ENCODE results near the gene EBF3. TPM values are rescaled to one million over a fixed set of nuclear protein-coding genes. Genes with fewer than 3 reads are reported as not detected.

EBF3 gene
- total and polyA plus RNA-seq, 9 of the 15 experiments (the other 6 are each of a cell fraction or from before 2014, with no cell fraction given): not detected

GRCh38 chr10:129938460-129938859 lies 25.6 kb downstream of the EBF3 start:
- DNase-seq (ENCODE audit: extremely low read depth in 1 of 4, low spot score in 3 of 4) (no peak), ATAC-seq (no peak), FAIRE-seq (no peak)
- Histone ChIP-seq H3K27me3 (ENCODE audit: control insufficient read depth in 2 of 2, insufficient read depth in 2 of 2, low read length in 2 of 2) (peaks cover 0 to 10% of the 10 kb centered on the region in 2 experiments; a peak in 2 of 5 replicates), H3K79me2 (ENCODE audit: control insufficient read depth, insufficient read depth, low read length) (no peaks in the 10 kb centered on the region), H2AFZ (ENCODE audit: low read depth, low read length) (no peak overlapping the region), H3K4me3 (no peak overlapping the region), H3K4me2 (ENCODE audit: insufficient read depth, low read length) (no peak overlapping the region), H3K9ac (ENCODE audit: insufficient read depth in 1 of 2, low read depth in 2 of 2, low read length in 2 of 2) (no peak overlapping the region), H3K9me3 (replicated peaks; ENCODE audit: control insufficient read depth, insufficient read depth, low read depth, low read length) (no peaks in the 10 kb centered on the region), H4K20me1 (replicated peaks; ENCODE audit: control insufficient read depth, insufficient read depth, low read length) (no peaks in the 10 kb centered on the region), H3K4me1 (replicated peaks in 1 of 2; ENCODE audit: control insufficient read depth in 2 of 2, insufficient read depth in 2 of 2, low read length in 2 of 2) (no peaks in the 10 kb centered on the region), H3K36me3 (ENCODE audit: control insufficient read depth, insufficient read depth, low read length) (no peaks in the 10 kb centered on the region), H3K9me1 (ENCODE audit: control insufficient read depth, insufficient read depth, low read length) (no peaks in the 10 kb centered on the region), H3K27ac (ENCODE audit: extremely low read depth, low read depth, low read length) (no peak overlapping the region)
- TF ChIP-seq TAF1 (IDR thresholded peaks at IDR 0.05; ENCODE audit: control insufficient read depth, extremely low read depth, insufficient read depth, low read length, severe bottlenecking) (no peak), NFXL1 (CRISPR knock-in tag; IDR thresholded peaks at IDR 0.05) (no peak), ZNF778 (CRISPR knock-in tag; IDR thresholded peaks at IDR 0.05) (no peak), NCOA2 (IDR thresholded peaks at IDR 0.05; ENCODE audit: partially characterized antibody in 2 of 2) (no peak), MAFG (tag; conservative IDR thresholded peaks at IDR 0.05) (no peak), ZKSCAN8 (CRISPR knock-in tag; IDR thresholded peaks at IDR 0.05) (no peak), NELFE (IDR thresholded peaks at IDR 0.05; ENCODE audit: insufficient read depth, insufficient read length) (no peak), ZNF766 (CRISPR knock-in tag; conservative IDR thresholded peaks at IDR 0.05) (no peak), MCM7 (IDR thresholded peaks at IDR 0.05) (no peak), HES1 (IDR thresholded peaks at IDR 0.05; ENCODE audit: low read depth) (no peak), BCL6 (CRISPR knock-in tag; IDR thresholded peaks at IDR 0.05) (no peak), RBM17 (IDR thresholded peaks at IDR 0.05; ENCODE audit: borderline replicate concordance, low read depth, low read length) (no peak), XRCC4 (IDR thresholded peaks at IDR 0.05; ENCODE audit: extremely low read depth, insufficient read depth, insufficient read length) (no peak), TSC22D4 (tag; IDR thresholded peaks at IDR 0.05) (no peak), POLR2AphosphoS2 (IDR thresholded peaks at IDR 0.05; ENCODE audit: low read length) (no peak), AFF4 (CRISPR knock-in tag; IDR thresholded peaks at IDR 0.05) (no peak)
- intact Hi-C loops (cut with micrococcal nuclease) (no loop called here), in situ Hi-C loops (cut with MboI) (no loop called here)
- POLR2A ChIA-PET: no interaction called here
- CTCF ChIA-PET (ENCODE audit: low intra/inter-chr PET ratio): no interaction called here
- WGBS (ENCODE audit: insufficient coverage, low coverage, missing lambda C conversion rate): 0% methylated on average over 6 of the region's 8 CpGs
- no TSS peak for BruUV-seq (replicated peaks)
